Activated gamma-delta T cell (primary cell): ENCODE results near the gene PANK4.
"Not testable (repeated sequence)": the region's sequence is repeated elsewhere in the genome, so short reads cannot be mapped to it uniquely, and the experiment has no call there.

Experiments used
- DNase-seq: peaks from one replicate; lab custom pipeline; 2025; lab: John Stamatoyannopoulos, UW
- total RNA-seq, 2 donors: gene quantifications; one replicate each; lab custom pipeline; 2026; lab: John Stamatoyannopoulos, UW

The PANK4 gene
- total RNA-seq = 75.1 to 95.7 reads per million in 2 donors

DNA sequence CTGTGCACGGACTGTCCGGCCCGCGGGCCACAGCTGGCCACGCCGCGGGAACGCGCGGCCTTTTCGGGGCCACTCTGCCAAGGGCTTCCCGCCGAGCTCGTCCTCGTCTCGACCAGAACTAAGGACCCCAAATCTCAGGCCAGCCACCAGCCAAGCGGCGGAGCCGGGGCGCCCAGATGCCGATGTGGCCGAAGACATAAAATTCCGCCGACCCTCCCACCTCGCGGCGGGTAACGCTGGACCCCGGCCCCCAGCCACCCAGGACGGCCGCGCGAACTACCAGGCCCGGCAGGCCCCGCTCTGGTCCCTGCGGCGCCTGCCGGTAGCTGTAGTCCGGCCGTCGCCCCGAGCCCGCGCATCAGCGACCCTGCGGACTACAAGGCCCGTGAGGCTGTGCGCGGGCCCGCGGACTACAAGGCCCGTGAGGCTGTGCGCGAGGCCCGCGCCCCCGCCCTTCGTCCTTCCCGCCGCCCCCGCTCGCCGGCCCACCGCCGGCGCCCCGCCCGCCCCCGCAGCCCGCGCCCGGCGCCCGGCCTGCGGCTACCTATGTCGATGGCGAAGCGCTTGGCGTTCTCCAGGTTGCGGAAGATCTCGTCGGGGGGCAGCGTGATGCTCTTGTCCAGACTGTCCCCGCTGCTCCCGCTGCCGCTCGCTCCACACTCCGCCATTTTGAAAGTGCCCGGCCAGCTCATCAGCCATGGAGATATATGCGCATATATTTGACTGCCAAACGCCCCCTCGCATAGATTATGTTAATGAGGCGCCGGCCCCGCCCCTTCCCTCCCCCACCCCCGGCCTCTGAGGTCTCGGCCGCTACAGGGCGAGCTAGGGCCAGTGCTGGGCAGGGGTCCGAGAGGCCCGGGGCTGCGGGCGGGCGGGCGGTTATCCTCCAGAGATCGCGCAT is at the start of gene PANK4:
Gene PANK4, minus strand, starts transcription at position 677 of the 904 bp plus-strand sequence. Its CDS starts 9 bp downstream, at position 668.
- DNase-seq = peak; percentile 84

DNA sequence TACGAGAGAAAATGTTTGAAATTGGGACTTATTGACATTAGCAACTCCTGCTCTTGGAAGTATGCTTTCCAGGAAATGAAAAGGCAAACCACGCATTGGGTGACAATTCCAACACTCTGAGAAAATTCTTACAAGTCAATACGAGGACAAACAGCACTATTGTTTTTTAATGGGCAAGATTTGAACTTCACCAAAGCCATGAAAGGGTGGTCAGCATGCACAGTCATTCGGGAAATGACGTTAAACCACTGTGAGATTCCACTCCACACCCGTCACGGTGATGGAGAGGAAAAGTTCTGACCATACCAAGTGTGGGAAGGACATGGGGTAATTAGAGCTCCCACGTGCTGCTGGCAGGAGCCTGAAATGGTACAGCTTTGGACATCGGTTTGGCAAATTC is 48.0 kb upstream of the PANK4 start:
- DNase-seq = no peak

DNA sequence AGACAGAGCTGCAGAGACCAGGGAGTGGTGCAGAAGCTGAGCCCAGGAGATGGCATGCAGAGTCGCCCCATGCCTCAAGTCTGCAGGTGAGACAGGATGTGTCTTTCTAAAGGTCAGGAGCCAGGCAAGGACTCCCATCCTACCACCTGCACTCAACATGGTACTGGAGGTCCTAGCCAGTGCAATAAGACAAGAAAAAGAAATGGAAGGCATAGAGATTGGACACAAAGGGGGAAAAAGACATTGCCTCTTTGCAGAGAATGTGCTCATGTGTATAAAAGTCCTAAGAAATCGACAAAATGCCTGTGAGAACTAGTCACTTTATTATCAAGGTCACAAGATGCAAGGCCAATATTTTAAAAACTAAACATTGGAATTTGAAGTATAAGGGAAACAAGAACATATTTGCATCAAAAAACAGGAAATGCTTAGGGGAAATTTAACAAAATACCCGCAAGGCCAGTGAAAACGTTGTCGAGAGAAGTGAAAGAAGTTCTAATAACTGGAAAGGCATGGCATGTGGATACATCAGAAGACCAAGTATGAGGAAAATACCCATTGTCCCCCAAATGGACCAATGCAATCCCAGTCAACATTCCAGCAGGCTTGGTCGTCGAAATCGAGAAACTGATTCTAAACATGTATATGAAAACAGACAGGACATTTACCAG is 47.0 kb upstream of the PANK4 start:
- DNase-seq = no peak

DNA sequence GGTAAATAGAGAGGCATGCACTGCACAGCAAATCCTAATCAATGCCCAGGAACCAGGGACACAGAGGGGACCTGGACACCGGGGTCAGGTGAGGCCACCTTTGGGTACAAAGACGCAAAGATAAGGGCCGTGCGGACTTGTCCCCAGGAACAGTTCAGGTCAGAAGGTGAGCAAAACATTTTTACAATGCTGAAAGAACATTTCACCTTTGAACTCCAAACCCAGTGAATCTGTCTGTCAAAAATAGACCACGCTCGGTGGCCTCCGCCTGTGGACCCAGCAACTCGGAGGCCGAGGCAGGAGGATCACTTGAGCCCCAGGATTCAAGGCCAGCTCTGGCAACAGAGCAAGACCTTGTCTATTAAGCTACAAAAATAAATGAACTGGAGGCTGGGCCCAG is 45.0 kb upstream of the PANK4 start:
- DNase-seq = no peak

DNA sequence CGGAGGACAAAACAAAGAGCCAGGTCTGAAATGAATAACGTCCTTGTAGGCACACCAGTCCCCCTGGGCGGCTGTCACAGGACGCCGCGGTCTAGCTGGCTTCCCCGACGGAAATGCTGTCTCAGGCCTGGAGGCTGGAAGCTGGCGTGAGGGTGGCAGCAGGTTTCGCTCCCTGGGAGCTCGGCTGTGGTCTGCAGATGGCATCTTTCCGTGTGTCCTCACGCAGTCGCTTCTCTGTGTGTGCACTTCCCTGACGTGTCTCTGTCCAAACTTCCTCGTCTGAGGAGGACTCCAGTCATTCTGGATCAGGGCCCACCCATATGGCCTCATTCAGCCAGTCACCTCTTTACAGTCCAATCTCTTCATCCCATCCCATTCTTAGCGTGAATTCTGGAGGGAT is 43.9 kb upstream of the PANK4 start:
- no peak for DNase-seq

DNA sequence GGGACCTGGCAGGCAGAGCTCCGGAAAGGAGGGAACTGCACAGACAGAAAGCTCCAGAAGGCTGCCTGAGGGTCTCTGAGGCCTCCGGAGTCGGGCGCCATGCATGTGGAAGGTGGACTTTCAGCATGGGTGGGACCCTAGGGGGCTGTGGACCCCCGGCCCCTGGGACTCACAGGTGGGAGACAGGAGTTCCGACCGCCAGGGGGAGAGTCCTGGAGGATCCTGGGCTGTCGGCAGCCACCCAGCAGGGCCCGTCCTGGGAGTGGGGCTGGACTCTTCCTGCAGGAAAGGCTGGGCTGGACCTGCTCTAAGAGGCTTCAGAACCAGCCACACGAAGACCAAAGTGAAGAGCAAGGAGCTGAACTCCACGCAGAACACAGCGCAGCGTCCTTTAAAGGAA is 43.3 kb upstream of the PANK4 start:
- not testable (repeated sequence) for DNase-seq

DNA sequence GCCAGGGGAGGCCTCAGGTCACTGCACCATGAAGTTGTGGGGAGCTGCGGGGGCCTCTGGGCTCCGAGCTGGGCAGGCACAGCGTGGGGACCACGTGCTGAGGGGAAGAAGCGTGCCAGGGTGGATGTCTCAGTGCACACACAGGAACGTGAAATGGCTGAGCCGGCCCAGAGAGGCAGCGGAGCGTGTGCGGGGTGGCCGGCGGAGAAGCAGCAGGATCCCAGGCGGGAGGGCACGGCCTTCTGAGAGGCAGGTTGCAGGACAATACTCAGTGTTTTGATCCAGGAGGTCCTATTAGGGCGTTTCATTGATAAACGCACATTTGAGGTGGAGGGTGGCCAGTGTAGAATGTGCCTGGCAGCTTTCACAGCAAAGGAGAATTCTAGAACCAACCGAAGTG is 42.7 kb upstream of the PANK4 start:
- DNase-seq = no peak

DNA sequence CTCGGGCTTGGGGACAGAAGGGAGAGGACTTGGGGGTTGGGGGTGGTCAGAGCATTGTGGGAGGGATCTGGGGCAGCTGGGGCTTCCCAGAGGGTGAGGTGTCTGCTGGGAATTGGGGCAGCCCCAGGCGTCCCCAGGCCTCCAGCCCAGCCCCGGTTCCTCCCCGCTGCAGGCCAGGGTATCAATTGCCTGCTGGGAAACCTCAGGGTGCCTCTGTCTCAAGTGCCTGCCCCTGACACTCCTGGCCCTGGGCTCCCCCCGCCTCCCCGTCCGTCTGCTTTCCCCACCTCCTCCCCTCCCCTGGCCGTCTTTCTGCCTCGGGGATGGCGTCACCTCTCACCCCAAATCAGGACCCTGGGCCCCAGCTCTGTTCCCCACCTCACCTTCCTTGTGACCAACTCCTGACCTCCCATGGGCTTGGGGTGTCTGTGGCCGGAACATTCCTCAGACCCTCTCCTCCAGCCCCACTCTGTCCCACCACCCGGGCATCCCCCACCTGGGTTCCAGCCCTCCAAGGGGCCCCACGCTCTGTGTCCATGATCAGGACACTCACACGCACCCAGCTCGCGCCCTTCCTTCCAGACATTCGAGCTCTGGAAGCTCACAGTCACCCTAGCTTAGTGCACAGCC is 41.9 kb upstream of the PANK4 start:
- DNase-seq = not testable (repeated sequence)

DNA sequence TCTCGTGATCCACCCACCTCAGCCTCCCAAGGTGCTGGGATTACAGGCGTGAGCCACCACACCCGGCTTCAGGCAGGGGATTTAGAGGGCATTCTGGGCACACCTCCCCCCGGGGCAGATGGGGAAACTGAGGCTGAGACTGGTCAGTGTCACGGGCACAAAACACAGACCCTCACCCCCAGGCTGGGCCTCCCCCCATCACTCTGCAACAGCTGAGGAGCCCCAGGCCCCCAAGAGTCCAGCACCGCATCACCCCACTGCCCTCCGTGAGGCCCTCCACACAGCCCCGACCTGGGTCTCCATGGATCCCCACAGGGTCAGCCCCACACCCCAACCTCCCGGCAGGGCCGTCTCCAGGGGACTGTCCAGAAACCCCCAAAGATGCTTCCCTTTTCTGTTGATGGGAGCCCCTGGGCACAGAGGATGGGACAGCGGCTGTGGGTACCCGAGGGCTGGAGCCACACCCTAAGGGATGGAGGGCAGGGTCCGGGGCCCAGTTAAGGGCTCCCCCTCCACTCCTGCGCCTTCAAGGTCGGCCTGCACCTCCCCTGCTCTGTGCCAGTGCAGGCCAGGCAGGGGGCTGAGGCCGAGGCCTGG is 40.8 kb upstream of the PANK4 start:
- DNase-seq = no peak

DNA sequence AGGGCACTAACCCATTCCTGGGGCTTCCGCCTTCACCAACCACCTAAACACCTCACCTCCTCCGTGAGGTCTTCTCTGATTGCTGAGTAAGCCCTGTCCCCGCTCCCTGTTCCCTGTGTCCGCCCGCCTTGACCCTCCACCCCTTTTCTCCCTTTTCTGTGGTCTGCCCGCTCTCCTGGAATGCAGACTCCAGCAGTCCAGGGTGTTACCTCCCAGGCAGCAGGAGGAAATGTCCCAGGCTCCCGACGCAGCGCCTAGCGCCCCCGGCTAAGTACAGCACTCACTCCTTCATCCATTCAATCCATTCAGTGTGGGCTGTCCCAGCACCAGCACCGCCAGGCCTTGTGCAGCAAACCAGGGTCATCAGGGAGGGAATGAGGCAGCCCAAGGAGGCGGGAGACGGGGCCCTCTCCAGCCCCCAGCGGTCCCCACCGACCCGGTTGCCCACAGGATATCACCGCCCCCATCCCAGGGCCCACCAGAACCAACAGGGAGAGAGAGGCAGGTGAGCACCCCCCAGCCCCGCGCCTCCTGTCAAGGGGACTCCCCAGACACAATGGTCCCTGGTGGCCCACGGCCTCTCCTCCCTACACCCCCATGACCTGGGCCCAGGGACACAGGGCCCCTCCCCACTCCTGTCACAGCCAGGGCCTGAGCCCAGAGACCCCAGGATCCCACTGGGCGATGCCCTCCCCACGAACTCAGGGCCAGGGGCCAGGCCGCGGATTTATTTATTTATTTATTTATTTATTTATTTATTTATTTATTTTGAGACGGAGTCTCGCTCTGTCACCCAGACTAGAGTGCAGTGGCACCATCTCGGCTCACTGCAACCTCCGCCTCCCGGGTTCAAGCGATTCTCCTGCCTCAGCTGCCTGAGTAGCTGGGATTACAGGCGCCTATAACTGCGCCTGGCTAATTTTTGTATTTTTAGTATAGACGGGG is 40.0 kb upstream of the PANK4 start:
- DNase-seq = no peak

DNA sequence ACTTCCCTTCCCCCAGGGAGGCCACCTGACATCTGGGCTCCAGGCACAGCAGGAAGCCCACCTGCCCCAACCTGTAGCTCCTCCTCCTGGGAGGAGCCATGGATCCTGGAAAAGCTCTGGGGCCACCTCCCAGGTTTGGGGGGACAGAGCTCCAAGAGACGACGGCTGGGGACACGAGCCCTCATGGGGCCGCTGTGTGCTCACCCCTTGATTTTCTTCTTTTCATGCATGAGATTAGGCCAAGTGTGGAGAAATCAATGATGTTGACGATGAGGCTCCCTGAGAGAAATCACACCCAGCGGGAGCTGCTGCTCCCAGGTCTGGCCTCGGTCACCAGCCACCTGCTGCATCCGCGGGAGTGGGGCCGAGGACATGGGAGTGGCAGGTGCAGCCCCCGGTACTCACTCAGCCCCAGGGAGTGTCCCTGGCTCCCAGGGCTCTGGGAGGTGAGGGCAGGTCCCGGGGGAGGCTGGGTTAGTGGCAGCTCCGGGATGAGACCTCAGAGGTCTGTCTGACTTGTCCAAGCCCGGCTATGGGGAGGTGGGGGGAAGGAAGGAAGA is 38.5 kb upstream of the PANK4 start:
- no peak for DNase-seq

DNA sequence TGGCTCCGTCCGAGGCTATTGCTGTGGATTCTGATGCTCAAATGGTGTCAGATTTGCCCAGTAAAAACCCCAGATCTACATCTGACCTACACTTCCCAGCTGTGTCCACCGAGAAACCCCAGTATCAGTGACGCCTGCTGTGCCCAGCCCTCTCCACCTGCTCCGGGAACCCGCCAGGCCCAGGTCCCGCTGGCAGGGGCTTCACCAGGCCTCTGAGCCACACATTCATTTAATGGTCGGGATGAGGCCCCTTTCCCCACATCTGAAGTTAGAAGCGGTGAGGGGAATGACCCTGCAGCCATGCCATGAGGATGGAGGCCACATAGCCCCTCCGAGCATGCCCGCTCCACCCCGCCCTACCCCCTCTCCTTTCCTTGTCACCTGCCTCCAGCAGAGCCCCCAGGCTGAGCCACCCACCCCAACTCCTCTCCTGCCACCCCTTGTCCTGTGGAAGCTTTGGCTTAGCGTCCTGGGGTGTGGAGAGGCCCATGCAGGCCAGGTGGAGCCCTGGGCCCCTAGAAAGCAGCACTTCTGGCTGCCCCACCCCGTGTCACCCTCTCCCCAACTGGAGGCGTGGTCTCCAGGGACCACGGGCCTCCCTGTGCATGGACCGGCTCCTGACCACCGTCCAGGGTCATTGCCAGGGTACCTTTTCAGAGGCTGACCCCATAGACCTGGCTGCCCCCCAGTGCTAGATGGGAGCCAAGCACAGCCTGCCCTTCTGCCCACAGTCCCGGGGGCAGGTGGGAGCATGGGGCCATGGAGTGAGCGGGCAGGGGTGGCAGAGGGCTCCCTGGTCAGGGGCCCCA is 37.8 kb upstream of the PANK4 start:
- DNase-seq = no peak

DNA sequence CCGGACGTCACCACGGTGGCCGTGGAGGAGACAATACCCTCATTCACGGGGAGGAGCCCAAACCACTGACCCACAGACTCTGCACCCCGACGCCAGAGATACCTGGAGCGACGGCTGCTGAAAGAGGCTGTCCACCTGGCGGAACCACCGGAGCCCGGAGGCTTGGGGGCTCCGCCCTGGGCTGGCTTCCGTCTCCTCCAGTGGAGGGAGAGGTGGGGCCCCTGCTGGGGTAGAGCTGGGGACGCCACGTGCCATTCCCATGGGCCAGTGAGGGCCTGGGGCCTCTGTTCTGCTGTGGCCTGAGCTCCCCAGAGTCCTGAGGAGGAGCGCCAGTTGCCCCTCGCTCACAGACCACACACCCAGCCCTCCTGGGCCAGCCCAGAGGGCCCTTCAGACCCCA is 36.8 kb upstream of the PANK4 start:
- no peak for DNase-seq

DNA sequence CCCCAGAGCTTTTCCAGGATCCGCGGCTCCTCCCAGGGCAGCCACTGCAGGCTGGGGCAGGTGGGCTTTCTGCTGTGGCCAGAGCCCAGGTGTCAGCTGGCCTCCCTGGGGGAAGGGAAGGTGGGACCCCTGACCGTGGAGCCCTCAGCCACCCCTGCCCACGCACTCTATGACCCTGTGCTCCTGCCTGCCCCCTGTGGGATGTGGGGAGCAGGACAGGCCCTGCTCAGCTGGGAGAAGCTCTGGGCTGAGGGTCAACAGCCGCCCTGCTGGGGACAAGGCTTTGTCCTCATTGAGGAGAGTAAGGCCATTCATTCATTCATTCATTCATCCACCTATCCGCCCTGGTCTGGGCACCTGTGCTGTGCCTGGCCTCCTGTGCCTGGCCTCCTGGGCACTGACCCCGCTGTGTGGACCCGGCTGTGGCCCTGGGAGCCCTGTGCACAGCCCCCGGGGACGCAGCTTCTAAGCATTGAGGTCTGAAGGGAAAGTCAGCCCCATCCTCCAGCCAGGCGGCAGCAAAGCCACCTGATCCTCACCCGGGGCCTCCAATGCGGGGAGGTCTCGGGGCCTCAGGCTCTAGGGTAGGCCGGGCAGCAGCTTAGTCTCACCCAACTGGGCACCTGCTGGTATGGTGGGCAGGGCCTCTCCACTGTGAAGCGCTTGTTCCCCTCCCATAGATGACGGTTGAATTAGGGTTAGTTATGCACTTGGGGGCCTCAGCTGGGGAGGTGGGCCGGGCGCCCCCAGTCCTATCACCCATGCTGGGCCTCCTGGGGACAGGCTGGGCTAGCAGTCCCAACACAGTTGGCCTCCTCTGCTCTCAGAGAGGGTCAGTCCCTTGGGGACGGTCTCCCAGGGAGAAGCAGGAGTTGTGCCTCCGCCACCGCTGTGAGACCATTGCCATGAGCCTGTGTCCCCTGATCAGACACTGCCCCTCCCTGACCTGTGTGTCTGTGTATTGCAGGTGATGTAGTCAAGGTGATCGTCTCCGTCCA is 35.8 kb upstream of the PANK4 start:
- no peak for DNase-seq

DNA sequence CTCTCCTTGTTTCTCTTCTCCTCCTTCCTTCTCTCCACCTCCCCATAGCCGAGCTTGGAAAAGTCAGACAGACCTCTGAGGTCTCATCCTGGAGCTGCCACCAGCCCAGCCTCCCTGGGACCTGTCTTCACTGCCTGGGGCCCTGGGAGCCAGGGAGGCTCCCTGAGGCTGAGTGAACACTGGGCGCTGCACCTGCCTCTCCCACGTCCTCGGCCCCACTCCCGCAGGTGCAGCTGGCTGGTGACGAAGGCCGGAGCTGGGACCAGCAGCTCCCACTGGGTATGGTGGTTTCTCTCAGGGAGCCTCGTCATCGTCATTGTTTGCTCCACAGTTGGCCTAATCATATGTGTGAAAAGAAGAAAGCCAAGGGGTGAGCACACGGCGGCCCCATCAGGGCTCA is 35.0 kb upstream of the PANK4 start:
- no peak for DNase-seq

DNA sequence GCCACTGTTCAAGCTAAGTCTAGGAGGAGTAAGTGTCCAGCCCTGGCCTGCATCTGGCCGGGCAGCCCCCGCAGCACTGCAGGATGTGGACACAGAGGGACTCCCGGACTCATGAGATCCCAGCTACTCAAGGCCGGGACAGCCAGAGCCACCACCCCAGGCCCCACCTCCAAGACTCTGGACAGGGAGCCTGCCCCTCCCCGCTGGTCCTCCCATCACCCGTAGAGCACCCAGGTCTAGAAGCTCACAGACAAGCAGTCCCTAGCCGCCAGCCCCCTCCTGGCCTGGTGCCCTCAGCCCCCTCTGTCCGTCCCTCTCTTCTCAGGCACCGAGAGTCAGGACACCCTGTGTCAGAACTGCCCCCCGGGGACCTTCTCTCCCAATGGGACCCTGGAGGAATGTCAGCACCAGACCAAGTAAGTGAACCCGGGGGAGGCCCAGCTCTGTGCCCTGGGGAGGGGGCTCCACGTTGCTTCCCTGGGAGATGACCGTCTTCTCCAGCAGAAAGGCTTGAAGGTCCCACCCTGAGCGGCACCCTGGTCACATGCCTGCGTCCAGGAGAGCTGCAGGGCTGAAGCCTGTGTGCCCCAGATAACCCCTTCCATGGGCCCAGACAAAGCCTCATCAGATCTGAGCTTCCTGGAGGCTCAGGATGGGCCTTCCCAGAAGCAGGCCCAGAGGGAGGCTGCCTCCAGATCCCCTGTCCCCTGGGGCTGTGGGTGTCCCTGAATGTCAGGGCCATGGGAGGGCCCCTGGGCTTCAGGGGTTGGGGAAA is 34.1 kb upstream of the PANK4 start:
- no peak for DNase-seq

DNA sequence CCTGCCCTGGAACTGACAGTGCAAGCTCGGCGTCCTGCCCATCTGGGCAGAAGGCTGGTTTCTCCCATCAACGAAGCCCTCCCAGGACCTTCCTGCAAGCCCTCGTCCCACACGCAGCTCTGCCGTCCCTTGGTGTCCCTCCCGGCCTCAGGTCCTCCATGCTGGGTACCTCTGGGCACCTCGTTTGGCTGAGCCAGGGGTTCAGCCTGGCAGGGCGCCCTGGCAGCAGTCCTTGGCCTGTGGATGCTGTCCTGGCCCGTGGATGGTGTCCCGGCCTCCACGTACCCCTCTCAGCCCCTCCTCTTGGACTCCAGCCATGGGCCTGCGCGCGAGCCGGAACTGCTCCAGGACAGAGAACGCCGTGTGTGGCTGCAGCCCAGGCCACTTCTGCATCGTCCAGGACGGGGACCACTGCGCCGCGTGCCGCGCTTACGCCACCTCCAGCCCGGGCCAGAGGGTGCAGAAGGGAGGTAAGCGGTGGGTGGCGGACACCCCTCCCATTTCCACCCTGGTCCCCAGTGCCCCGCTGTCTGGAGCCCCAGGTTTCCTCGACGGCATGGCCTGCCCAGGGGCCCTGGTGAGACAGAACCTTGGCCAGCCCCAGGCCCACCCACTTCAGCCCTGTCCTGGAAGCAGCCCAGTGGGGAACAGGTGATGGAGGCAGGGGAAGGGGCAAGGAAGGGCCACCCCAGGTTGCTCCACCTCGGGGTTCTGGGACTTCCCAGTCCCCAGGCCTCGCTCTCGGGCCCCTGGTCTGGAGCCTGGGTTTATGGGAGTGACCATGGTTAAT is 33.3 kb upstream of the PANK4 start:
- DNase-seq = no peak
